HUDEP-2 (cell line): ENCODE measurements around the gene ZNF280D.

Experiments used
- DNase-seq, 76 experiments: peaks; one replicate each; lab custom pipeline; 2025; ENCODE audit not compliant: unreplicated experiment in 76 of 76; lab: John Stamatoyannopoulos, UW

The ZNF280D gene

DNA sequence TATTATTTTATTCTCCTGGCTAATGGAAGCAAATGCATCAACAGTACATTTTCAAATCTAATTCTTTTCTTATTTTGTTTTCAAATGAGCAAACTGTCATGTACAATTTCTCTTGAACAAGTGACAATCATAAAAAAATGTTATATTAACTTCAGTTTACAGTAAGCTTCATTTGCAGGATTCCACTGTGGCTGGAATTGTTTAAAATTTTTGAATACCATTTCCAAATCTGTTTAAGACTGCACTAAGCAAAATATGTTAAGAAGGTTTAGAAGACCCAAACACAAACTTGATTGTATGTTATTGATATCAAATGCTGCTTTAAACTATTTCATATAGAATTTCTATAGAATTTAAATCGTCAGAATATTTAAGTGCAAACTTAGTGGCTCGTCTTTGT is 92.8 kb downstream of the ZNF280D start:
- no peak for DNase-seq

DNA sequence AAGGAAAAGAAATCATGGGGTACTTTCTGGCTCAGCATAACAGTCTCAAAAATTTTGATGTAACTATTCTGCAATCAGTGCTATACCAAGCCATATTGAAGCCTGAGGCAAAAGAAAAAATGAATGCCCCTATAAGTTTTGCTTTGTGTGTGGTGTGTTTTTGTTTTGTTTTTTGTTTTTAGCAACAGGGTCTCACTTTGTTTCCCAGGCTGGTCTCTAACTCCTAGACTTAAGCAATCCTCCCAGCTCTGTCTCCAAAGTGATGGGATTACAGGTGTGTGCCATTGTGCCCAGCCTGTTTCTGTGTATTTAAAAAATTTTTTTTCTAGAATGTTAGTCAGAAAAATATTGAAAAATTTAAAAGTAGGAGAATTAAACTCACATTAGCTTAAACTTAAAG is 93.2 kb downstream of the ZNF280D start:
- DNase-seq, result no peak

GRCh38 chr15:56639631-56640030 is 93.7 kb downstream of the ZNF280D start:
- DNase-seq, result no peak

- no peak for DNase-seq
These were observed 101.5 kb downstream of the ZNF280D start for GRCh38 chr15:56631765-56632164.

DNA sequence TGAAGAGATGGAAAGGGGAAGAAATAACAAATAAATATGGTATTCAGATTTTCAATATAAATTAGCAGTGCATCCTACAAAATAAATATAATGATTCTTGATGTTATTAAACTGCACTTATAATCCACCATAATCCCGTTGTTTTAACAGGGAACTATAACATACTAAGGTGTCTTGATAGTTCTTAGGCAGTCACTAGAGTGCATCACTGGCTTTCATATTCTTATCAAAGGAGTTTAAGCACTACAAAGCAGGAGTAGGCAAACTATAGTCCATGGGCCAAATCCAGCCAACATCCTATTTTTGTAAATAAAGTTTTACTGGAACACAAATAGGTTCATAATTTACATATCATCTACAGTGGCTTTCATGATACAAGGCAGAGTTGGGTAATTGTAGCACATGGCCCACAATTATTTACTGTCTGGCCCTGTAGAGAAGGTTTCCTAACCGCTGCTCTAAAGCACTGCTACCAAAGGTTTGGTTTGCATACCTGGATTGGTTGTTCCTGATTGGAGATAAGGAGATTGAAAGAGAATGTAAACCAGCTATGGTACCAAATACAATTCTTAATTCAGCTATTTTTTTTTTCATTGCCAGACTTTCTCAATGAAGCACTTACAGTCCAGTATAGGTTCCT is 104.3 kb downstream of the ZNF280D start:
- no peak for DNase-seq

DNA sequence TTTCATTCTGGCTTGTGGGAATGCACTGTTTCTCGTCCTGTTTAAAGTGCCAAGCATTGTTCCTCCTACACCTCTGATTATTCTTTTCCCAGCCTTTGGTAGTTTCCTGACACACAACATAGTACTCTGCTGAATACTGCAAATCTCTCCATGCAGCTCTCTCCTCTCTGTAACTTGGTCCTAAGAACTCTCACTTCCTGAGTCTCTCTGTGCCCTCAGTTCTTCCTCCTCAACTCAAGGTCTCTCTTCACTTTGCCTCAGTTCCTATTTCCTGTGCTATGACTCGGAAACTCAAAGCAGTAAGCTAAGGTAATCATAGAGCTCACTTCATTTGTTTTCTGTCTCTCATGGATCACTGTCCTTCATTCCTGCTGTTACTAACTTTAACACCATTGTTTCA is 113.4 kb downstream of the ZNF280D start:
- DNase-seq, result no peak

DNA sequence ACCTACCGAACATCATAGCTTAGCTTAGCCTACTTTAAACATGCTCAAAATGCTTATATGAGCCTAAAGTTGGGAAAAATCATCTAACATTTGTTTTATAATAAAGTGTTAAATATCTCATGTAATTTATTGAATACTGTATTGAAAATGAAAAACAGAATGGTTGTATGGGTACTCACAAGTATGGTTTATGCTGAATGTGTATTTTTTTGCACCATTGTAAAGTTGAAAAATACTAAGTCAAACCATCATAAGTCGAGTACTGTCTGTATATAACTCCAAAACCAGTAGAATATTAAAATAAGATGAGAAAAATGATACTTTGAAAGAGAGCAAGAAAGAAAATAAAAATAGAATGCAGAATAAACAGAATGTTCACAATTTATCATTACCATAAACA is 115.7 kb downstream of the ZNF280D start:
- no peak for DNase-seq

DNA sequence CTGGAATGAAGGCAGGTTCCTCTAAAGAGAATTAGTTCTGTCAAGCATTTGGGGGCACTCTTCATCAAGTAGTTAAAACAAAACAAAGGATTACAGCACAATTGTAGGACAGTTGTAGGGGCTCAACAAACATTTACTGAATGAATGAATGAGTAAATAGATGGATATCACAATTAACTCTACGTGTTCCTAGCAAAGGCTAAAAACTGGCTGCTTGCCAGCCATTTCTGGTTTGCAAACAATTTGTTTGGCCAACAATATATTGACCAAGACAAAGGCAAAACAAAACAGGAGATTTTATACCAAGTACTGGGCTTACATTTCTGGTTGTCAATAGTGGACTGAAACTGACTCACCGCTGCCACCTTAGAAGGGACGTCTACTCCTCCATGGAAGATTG is 116.8 kb downstream of the ZNF280D start:
- DNase-seq, result no peak

GRCh38 chr15:56613811-56614210 is 119.5 kb downstream of the ZNF280D start:
- no peak for DNase-seq

- DNase-seq, result no peak
These were observed 124.3 kb downstream of the ZNF280D start for GRCh38 chr15:56608993-56609392.

GRCh38 chr15:56608140-56608778 is 125.0 kb downstream of the ZNF280D start:
- no peak for DNase-seq

DNA sequence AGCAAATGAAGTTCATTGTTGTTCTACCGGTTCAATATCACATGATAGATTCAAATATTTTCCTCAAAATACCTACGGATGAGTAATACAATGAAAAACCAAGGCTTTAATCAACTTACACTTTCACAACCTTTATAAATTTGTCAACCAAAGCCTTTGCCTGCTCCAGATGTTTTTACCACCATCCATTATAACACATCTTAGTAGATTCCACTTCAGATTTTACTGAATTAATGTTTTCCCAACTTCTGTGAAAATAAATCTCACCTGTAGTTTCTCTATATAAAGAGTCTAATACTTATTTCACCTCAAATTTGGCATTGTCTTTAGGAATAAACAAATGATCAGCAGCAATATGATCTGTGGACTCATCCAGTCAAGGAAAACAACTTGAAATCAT is 131.1 kb downstream of the ZNF280D start:
- no peak for DNase-seq

DNA sequence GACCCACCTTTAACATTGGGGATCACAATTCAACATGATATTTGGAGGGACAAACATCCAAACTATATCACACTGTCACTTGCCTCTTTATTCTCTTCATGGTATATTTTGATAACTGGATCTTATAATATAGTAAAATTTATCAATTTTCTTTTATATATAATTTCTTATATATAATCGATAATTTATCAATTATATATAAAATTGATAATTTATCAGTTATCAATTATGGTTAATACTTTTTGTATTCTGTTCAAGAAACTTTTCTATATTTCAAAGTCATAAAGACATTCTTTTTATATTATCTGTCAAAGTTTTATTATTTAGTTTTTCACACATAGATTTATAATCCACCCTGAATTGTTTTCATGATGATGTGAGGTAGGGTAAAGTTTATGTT is 132.9 kb downstream of the ZNF280D start:
- no peak for DNase-seq

GRCh38 chr15:56598991-56599390 is 134.3 kb downstream of the ZNF280D start:
- no peak for DNase-seq

DNA sequence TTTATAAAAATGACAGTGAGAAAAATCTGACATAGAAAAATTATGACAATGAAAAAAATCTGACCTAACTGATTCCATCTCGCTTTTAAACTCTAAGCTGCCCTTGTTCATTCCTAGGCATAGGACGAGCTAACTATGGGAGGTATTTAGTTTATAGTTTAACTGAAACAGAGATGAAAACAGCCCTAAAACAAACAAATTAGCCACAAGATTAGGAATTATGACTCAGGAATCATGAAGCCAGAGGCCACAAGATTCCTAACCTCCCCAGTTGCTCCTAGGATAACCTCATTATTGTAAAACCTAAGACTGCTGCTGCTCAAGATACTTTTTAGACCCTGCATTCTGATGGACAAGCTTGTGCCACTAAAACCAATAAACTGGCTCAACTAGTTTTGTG is 145.6 kb downstream of the ZNF280D start:
- DNase-seq, result no peak

- no peak for DNase-seq
These were observed 147.1 kb downstream of the ZNF280D start for GRCh38 chr15:56586206-56586605.

- peak in 8 of 76 experiments; percentile 1 to 23 (median 9) for DNase-seq
These were observed 150.5 kb downstream of the ZNF280D start for GRCh38 chr15:56582785-56583184.
